Liver (tissue), 5 donors: Measurements from ENCODE around the gene DERL3. TPM values are rescaled to one million over a fixed set of nuclear protein-coding genes. Genes with fewer than 3 reads are reported as not detected.

ENCODE experiments used
- polyA plus RNA-seq, 2 donors: library from polyadenylated mRNA; stranded (reverse) in 1 of 2; unstranded in 1 of 2; fragments of 200-250 nt in 1 of 2; fragments of >200 nt in 1 of 2; fragmentation: Nextera tagmentation in 1 of 2; extraction: Ambion mirVana in 1 of 2; gene quantifications; one replicate each; pipeline versions ENCODE4 v1.2.1 to v1.2.3, GENCODE V29; 2013 to 2015
- small RNA-seq: library from RNA; depleted of rRNA; stranded (forward); fragments of <200 nt; gene quantifications from one replicate; pipeline ENCODE3, GENCODE V24; 2014
- total RNA-seq, 2 donors: library from RNA; depleted of rRNA; stranded (reverse); fragments of >200 nt; gene quantifications; one replicate each; pipeline ENCODE4 v1.2.3, GENCODE V29; 2014
- donor health status: healthy.
- donor health status: healthy.
- donor health status: healthy.

The DERL3 gene
- total and polyA plus RNA-seq, 4 donors, result 1.0 to 9.3 (median 3.9) TPM

Small RNA genes lying within 50 kb of the gene (small RNA-seq; reads per million reads assigned to genes)
- gene RN7SL268P, result not detected

Other genes with a start within 250 kb of the DERL3 start
- under 1 TPM; 0.08 to 0.33 TPM for gene DRICH1, start 206.7 kb downstream of the DERL3 start, total RNA-seq
- gene DRICH1, start 206.7 kb downstream of the DERL3 start, polyA plus RNA-seq, result not detected
- 1 to 10 TPM in 1 of 2 donors, under 1 TPM in 1; 0.75 to 6.2 TPM for gene RGL4, start 148.0 kb downstream of the DERL3 start, total RNA-seq
- gene RGL4, start 148.0 kb downstream of the DERL3 start, polyA plus RNA-seq, result under 1 TPM; 0.25 to 0.37 TPM
- gene ZNF70, start 87.9 kb downstream of the DERL3 start, total RNA-seq, result 1 to 10 TPM; 1.2 to 1.9 TPM
- gene ZNF70, start 87.9 kb downstream of the DERL3 start, polyA plus RNA-seq, result under 1 TPM; 0.14 to 0.20 TPM
- 1 to 10 TPM in 1 of 2 donors, not detected in 1; 3.2 TPM for gene VPREB3, start 84.6 kb downstream of the DERL3 start, total RNA-seq
- gene VPREB3, start 84.6 kb downstream of the DERL3 start, polyA plus RNA-seq, result 1 to 10 TPM in 1 of 2 donors, under 1 TPM in 1; 0.69 to 1.8 TPM
- under 1 TPM; 0.14 to 0.17 TPM for gene C22orf15, start 76.0 kb downstream of the DERL3 start, total RNA-seq
- gene C22orf15, start 76.0 kb downstream of the DERL3 start, polyA plus RNA-seq, result under 1 TPM; 0.03 to 0.10 TPM
- gene CHCHD10, start 71.0 kb downstream of the DERL3 start, total RNA-seq, result 10 to 100 TPM; 13.4 to 24.0 TPM
- 100 to 1,000 TPM; 254 to 784 TPM for gene CHCHD10, start 71.0 kb downstream of the DERL3 start, polyA plus RNA-seq
- 10 to 100 TPM in 1 of 2 donors, under 1 TPM in 1; 0.33 to 33.7 TPM for gene MMP11, start 66.2 kb downstream of the DERL3 start, total RNA-seq
- under 1 TPM; 0.33 to 0.89 TPM for gene MMP11, start 66.2 kb downstream of the DERL3 start, polyA plus RNA-seq
- 10 to 100 TPM; 15.1 to 19.4 TPM for gene SMARCB1, start 52.0 kb downstream of the DERL3 start, total RNA-seq
- 10 to 100 TPM; 18.8 to 22.5 TPM for gene SMARCB1, start 52.0 kb downstream of the DERL3 start, polyA plus RNA-seq
- 1 to 10 TPM; 5.0 to 9.0 TPM for gene SLC2A11, start 18.9 kb upstream of the DERL3 start, total RNA-seq
- gene SLC2A11, start 18.9 kb upstream of the DERL3 start, polyA plus RNA-seq, result 1 to 10 TPM; 3.4 to 3.5 TPM
- gene MIF, start 55.4 kb upstream of the DERL3 start, total RNA-seq, result 100 to 1,000 TPM; 108 to 207 TPM
- 1,000 to 10,000 TPM in 1 of 2 donors, 100 to 1,000 TPM in 1; 399 to 1,047 TPM for gene MIF, start 55.4 kb upstream of the DERL3 start, polyA plus RNA-seq
- gene GSTT2B, start 122.2 kb upstream of the DERL3 start, total RNA-seq, result 10 to 100 TPM in 1 of 2 donors, 1 to 10 TPM in 1; 8.0 to 12.7 TPM
- gene GSTT2B, start 122.2 kb upstream of the DERL3 start, polyA plus RNA-seq, result 10 to 100 TPM in 1 of 2 donors, 1 to 10 TPM in 1; 9.9 to 16.8 TPM
- 1 to 10 TPM; 6.3 to 9.5 TPM for gene DDTL, start 127.9 kb upstream of the DERL3 start, total RNA-seq
- gene DDTL, start 127.9 kb upstream of the DERL3 start, polyA plus RNA-seq, result 10 to 100 TPM in 1 of 2 donors, 1 to 10 TPM in 1; 7.0 to 18.7 TPM
- gene DDT, start 135.4 kb upstream of the DERL3 start, total RNA-seq, result 100 to 1,000 TPM; 352 to 460 TPM
- gene DDT, start 135.4 kb upstream of the DERL3 start, polyA plus RNA-seq, result 1,000 to 10,000 TPM; 1,143 to 1,291 TPM
- under 1 TPM; 0.19 to 0.92 TPM for gene GSTT2, start 141.1 kb upstream of the DERL3 start, total RNA-seq
- gene GSTT2, start 141.1 kb upstream of the DERL3 start, polyA plus RNA-seq, result 1 to 10 TPM in 1 of 2 donors, under 1 TPM in 1; 0.37 to 1.2 TPM
- gene GSTT4, start 166.4 kb upstream of the DERL3 start, total RNA-seq, result not detected
- not detected for gene GSTT4, start 166.4 kb upstream of the DERL3 start, polyA plus RNA-seq
- 10 to 100 TPM; 15.4 to 27.8 TPM for gene CABIN1, start 172.3 kb upstream of the DERL3 start, total RNA-seq
- 1 to 10 TPM; 6.8 to 9.3 TPM for gene CABIN1, start 172.3 kb upstream of the DERL3 start, polyA plus RNA-seq